Activated T-cell treated with anti-CD3 and anti-CD28 coated beads, Interleukin-2, amount 50 U/mL, for 24 hours (primary cell): ENCODE measurements around the gene ZNF117.
"Not testable (repeated sequence)": the region's sequence is repeated elsewhere in the genome, so short reads cannot be mapped to it uniquely, and the experiment has no call there.

Experiments
- DNase-seq: peaks from one replicate; pipeline ENCODE4 v3.0.0-alpha.2; 2020
- H3K27ac Mint-ChIP-seq: 2 replicates; pipeline ENCODE4 v1.8.0; 2020; ENCODE audit warnings: mild to moderate bottlenecking, mixed read lengths
- H3K27me3 Mint-ChIP-seq: 2 replicates; pipeline ENCODE4 v1.8.0; 2020; ENCODE audit warnings: mixed read lengths
- H3K36me3 Mint-ChIP-seq: 2 replicates; pipeline ENCODE4 v1.8.0; 2020; ENCODE audit warnings: low read depth, mixed read lengths
- H3K4me1 Mint-ChIP-seq: 2 replicates; pipeline ENCODE4 v1.8.0; 2020; ENCODE audit warnings: low read depth, mixed read lengths
- H3K4me3 Mint-ChIP-seq: 2 replicates; pipeline ENCODE4 v1.8.0; 2020; ENCODE audit warnings: mild to moderate bottlenecking, moderate library complexity, mixed read lengths
- H3K9me3 Mint-ChIP-seq: 2 replicates; pipeline ENCODE4 v1.8.0; 2020; ENCODE audit warnings: mixed read lengths

ZNF117 gene

DNA sequence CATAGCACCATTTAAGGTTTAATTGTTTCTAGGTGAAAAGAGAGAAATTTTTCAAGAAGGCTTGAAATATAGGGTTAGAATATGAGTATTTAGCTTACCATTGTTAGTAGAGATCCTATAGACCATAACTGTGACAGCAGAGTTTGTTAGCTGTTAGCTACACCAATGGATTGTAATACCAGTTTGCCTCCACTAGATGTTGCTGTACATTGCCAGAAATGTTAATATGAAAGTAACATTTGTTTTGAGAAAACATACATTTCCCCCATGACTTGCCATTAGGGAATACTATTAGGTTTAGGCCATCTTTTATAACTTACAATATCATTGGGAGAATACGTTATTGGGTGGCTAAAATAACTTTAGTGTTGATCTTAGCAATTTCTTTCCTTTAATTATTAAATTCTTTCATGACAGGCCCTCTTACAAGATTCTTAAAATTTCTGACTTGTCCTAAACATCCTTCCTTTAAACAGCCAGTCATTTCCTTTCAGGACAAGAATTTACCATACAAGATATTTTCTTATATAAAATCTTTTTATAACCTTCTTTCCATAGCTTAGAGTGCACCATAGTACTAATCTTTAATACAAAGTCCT is 39.5 kb downstream of the ZNF117 start:
- H3K27ac Mint-ChIP-seq: no peak overlapping the region
- no peak overlapping the region for H3K4me3 Mint-ChIP-seq
- no peak for DNase-seq
- no peaks in the 10 kb centered on the region for H3K36me3 Mint-ChIP-seq
- H3K4me1 Mint-ChIP-seq: peaks cover 3% of the 10 kb centered on the region
- no peaks in the 10 kb centered on the region for H3K9me3 Mint-ChIP-seq
- H3K27me3 Mint-ChIP-seq: peaks cover 30% of the 10 kb centered on the region

DNA sequence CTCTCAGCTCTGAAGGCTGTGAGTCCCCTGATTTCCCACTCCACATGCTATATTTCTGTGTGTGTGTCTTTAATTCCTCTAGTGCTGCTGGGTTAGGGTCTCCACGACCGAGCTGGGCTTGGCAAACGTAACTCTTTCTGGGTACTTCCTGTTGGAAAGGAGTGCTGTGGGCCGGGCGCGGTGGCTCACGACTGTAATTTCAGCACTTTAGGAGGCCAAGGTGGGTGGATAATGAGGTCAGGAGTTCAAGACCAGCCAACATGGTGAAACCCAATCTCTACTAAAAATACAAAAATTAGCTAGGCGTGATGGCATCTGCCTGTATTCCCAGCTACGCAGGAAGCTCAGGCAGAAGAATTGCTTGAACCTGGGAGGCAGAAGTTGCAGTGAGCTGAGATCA is 40.2 kb downstream of the ZNF117 start:
- H3K27ac Mint-ChIP-seq, H3K4me3 Mint-ChIP-seq: not testable (repeated sequence)

DNA sequence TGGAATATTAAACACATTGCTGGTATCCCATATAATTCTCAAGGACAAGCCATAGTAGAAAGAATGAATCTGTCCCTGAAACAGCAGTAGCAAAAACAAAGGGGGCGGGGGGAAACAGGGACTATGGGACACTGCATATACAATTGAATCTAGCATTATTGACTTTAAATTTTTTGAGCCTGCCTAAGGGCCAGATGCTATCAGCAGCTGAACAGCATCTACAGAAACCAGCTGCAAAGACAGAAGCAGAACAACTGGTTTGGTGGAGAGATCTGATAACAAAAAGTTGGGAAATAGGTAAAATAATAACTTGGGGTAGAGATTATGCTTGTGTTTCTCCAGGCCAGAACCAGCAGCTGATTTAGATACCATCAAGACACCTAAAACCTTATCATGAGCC is 42.1 kb downstream of the ZNF117 start:
- DNase-seq, H3K36me3 Mint-ChIP-seq, H3K4me1 Mint-ChIP-seq, H3K4me3 Mint-ChIP-seq, H3K9me3 Mint-ChIP-seq, H3K27ac Mint-ChIP-seq: not testable (repeated sequence)
- peaks cover 51% of the 10 kb centered on the region for H3K27me3 Mint-ChIP-seq

More for the DNA sequence above, 40.2 kb downstream of the ZNF117 start:
- H3K27me3 Mint-ChIP-seq: peaks cover 37% of the 10 kb centered on the region
- not testable (repeated sequence) for H3K36me3 Mint-ChIP-seq, H3K4me1 Mint-ChIP-seq, DNase-seq, H3K9me3 Mint-ChIP-seq

DNA sequence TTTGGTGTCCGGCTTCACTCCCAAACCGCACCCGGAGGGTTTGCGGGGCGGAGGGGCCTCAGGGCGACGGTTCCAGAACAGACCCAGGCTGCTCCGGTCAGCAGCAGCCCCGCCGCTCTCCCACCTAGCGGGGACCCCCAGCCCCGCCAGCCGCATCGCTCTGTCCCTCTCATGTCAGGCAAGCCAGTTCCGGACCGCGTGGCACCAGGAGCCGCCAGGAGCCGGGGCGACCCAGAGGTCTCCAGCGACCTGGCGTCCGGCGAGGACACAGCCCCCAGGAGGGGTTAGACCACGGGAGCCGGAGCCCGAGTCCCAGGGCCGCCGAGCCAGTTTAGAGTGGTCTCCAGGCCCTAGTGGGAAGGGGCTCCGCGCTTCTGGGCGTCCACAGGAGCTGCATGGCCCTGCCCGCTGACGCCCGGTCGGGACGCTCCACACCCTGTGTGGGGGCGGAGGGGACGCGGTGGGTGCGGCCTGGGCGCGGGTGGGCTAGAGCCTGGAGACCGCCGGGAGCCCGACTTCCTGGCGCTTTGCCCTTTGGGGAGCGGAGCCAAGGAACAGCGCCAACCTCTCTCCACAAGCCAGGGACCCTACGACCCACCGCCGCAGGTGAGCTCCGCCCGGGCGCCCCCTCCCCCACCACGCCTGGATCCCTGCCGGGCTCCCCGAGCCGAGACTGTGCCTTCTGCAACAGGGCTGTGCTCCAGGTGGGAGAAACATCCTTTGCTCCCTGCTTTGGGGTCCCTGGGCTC is 43.4 kb downstream of the ZNF117 start:
- Mint-ChIP-seq H3K36me3 (no peaks in the 10 kb centered on the region), H3K27me3 (peaks cover 51% of the 10 kb centered on the region), H3K4me3 (no peak overlapping the region), H3K4me1 (peaks cover 3% of the 10 kb centered on the region), H3K27ac (no peak overlapping the region), H3K9me3 (no peaks in the 10 kb centered on the region)
- no peak for DNase-seq

DNA sequence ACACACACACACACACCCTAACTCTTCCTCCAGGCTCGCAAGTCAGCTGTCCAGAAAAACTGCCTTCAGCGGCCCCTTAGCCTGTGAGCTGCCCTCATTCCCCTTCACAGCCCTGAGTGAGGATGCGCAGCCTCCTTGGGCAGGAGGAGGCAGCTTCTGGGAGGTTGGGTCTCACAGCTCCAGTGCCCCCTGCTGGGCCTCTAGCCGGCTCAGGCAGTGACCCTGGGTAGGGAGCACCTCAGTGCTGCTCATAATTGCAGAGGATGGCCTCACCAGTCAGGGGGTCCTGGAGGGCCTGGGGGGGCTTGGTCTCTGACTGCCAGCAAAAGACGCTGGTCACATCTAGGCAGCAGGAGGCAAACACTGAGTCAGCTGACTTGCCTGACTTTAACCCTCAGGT is 44.1 kb downstream of the ZNF117 start:
- no peaks in the 10 kb centered on the region for H3K9me3 Mint-ChIP-seq
- H3K36me3 Mint-ChIP-seq: no peaks in the 10 kb centered on the region
- H3K27me3 Mint-ChIP-seq: peaks cover 51% of the 10 kb centered on the region
- H3K4me1 Mint-ChIP-seq: peaks cover 3% of the 10 kb centered on the region
- peak; percentile 37 for DNase-seq
- H3K27ac Mint-ChIP-seq: no peak overlapping the region
- no peak overlapping the region for H3K4me3 Mint-ChIP-seq

DNA sequence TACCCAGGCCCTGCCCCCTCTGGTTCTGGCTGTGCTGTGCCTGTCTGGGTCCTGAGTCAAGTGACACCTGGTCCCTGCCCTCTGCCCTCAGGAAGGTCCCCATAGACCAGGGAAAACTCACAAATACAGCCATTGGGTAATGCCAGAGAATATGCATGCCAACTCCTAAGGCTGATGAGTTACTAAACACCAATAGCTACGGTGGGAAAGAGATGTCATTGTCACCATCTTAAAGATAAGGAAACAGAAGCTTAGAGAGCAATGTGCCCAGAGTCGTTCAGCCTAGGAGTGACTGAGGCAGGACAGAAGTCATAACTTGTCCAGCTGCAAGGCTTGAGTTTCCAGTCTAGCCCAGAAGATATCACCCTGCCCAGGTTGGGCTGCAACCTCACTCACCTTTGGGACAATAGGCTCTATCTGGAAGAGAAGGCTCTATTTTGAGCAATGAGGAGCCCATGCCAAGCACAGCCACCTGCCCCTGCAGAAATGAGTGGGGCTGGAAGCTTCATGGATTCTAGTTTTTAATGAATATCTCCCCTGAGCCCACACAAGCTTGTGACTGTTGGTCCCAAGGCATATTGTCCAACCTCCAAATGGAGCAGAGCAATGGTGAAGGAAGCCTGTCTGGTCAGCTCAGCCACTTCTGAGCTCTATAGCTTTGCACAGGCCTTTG is 45.2 kb downstream of the ZNF117 start:
- Mint-ChIP-seq H3K36me3 (no peaks in the 10 kb centered on the region), H3K27ac (no peak overlapping the region), H3K4me3 (no peak overlapping the region), H3K9me3 (no peaks in the 10 kb centered on the region), H3K4me1 (peaks cover 3% of the 10 kb centered on the region), H3K27me3 (peaks cover 49% of the 10 kb centered on the region)
- no peak for DNase-seq

DNA sequence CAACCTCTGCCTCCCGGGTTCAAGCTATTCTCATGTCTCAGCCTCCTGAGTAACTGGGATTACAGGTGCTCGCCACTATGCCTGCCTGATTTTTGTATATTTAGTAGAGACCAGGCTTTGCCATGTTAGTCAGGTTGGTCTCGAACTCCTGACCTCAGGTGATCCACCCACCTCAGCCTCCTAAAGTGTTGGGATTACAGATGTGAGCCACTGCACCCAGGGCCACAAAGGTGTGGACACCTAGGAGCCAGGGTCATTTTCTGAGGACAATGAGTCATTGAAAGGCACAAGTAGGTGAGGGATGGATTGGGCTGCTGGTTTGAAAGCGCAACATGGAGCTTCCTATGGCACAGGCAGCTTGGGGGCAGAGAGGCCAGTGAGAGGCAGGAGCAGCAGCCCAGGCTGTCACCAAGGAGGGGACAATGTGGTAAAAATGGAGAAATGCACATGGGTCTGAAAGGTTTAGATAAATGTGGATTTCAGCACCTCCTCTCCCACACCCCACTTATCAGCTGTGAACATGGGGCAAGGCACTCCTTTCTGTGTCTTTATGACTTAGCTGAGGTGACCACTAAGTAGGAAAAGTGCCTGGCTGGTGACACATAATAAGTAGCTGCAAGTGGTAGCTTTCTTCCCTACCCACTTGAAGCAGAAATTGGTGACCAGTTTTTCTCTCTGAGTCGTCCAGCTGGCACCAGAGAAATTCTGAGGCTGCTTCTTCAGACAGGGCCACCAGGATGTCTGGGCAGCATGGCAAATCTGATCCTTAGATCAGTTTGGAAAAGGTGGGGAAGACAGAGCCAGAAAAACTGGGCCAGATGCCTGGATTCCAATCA is 46.0 kb downstream of the ZNF117 start:
- H3K9me3 Mint-ChIP-seq, H3K4me3 Mint-ChIP-seq, DNase-seq, H3K36me3 Mint-ChIP-seq, H3K4me1 Mint-ChIP-seq, H3K27ac Mint-ChIP-seq: not testable (repeated sequence)
- peaks cover 48% of the 10 kb centered on the region for H3K27me3 Mint-ChIP-seq

DNA sequence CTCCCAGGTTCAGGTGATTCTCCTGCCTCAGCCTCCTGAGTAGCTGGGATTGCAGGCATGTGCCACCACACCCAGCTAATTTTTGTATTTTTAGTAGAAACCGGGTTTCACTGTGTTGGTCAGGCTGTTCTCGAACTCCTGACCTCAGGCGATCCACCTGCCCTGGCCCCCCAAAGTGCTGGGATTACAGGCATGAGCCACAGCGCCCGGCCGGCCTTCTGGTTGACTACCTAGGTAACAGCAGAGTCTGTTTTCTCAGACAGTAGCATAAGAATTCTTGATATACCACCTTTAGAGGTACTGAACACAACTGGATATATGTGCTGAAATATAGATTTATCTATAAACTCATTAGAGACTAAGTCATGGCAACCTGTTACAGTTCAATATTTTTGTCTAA is 50.8 kb downstream of the ZNF117 start:
- H3K36me3 Mint-ChIP-seq: peaks cover 16% of the 10 kb centered on the region
- peaks cover 17% of the 10 kb centered on the region for H3K9me3 Mint-ChIP-seq
- not testable (repeated sequence) for DNase-seq, H3K27me3 Mint-ChIP-seq, H3K27ac Mint-ChIP-seq, H3K4me1 Mint-ChIP-seq, H3K4me3 Mint-ChIP-seq

DNA sequence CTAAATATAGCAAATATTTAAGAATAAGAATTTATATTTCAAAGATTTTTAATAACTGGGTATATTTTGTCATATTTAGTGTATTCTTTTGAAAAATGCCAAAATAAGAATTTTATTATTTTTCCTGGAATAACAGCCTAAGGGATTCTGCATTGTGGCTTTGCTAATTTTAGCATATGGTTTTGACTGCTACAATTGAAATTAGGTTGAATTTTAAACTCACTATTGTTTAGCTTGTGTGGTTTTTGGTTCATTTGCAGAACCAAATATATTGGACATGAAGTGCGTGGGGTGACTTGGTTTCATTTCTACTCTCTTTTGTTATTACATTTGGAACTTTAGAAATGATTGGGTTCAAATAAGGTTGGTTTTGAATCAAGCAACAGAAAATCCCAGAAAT is 52.3 kb downstream of the ZNF117 start:
- Mint-ChIP-seq H3K4me3 (no peak overlapping the region), H3K4me1 (peaks cover 1% of the 10 kb centered on the region), H3K36me3 (peaks cover 18% of the 10 kb centered on the region), H3K9me3 (peaks cover 19% of the 10 kb centered on the region), H3K27me3 (no peaks in the 10 kb centered on the region), H3K27ac (no peak overlapping the region)
- no peak for DNase-seq

DNA sequence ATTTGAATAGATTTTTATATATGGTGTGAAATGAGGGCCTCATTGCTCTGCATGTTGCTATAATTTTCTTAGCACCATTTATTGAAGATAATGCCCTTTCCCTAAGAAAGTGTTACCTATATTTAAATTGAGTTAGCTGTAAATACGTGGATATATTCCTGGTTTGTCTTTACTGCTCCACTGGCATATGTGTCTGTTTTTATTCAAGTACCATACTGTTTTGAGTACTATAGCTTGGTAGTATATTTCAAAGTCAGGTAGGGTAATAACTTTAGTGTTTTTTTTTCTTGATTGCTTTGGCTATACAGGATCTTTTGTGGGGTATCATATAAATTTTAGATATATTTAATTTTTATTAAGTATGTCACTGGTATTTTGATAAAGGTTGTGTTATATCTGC is 56.4 kb downstream of the ZNF117 start:
- DNase-seq: no peak
- Mint-ChIP-seq H3K36me3 (peaks cover 40% of the 10 kb centered on the region), H3K9me3 (peaks cover 27% of the 10 kb centered on the region), H3K27ac (no peak overlapping the region), H3K4me1 (peaks cover 1% of the 10 kb centered on the region), H3K4me3 (no peak overlapping the region), H3K27me3 (no peaks in the 10 kb centered on the region)

DNA sequence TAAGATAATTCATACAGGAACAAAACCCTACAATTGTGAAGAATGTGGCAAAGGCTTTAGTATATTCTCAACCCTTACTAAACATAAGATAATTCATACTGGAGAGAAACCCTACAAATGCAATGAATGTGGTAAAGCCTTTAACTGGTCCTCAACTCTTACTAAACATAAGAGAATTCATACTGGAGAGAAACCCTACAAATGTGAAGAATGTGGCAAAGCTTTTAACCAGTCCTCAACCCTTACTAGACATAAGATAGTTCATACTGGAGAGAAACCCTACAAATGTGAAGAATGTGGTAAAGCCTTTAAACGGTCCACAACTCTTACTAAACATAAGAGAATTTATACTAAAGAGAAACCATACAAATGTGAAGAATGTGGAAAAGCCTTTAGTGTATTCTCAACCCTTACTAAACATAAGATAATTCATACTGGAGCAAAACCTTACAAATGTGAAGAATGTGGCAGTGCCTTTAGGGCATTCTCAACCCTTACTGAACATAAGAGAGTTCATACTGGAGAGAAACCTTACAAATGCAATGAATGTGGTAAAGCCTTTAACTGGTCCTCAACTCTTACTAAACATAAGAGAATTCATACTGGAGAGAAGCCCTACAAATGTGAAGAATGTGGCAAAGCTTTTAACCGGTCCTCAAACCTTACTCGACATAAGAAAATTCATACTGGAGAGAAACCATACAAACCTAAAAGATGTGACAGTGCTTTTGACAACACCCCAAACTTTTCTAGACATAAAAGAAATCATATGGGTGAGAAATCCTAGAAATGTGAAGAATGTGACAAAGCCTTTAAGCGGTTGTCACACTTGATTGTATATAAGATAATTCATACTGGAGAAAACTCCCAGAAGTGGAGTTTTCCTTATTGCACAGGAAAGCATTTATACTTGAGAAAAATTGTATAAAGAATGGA is 62.3 kb downstream of the ZNF117 start:
- H3K9me3 Mint-ChIP-seq: peaks cover 49% of the 10 kb centered on the region

More for the DNA sequence above, 62.3 kb downstream of the ZNF117 start:
- not testable (repeated sequence) for DNase-seq, H3K27ac Mint-ChIP-seq, H3K4me3 Mint-ChIP-seq, H3K4me1 Mint-ChIP-seq, H3K27me3 Mint-ChIP-seq
- H3K36me3 Mint-ChIP-seq: peaks cover 81% of the 10 kb centered on the region
